ENCODE measurements around the gene AP1G2.

DNA sequence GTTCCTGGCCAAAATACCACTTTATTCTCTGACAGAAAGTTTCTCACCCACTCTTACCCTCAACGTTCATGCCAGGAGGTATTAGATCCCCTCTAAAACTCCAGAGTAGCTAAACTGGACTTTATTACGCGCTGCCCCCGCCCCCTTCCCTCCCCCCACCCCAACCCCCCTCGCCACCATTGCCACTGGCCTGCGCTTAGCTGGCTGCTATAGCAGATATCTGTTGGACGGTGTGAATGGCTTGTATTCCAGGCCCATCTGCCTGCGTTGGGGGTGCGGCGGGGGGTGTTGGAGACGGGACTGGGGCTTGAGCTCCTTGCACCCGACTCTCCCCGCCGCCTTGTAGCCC is 12.1 kb downstream of the AP1G2 start:
- TF ChIP-seq, protein P1, sequence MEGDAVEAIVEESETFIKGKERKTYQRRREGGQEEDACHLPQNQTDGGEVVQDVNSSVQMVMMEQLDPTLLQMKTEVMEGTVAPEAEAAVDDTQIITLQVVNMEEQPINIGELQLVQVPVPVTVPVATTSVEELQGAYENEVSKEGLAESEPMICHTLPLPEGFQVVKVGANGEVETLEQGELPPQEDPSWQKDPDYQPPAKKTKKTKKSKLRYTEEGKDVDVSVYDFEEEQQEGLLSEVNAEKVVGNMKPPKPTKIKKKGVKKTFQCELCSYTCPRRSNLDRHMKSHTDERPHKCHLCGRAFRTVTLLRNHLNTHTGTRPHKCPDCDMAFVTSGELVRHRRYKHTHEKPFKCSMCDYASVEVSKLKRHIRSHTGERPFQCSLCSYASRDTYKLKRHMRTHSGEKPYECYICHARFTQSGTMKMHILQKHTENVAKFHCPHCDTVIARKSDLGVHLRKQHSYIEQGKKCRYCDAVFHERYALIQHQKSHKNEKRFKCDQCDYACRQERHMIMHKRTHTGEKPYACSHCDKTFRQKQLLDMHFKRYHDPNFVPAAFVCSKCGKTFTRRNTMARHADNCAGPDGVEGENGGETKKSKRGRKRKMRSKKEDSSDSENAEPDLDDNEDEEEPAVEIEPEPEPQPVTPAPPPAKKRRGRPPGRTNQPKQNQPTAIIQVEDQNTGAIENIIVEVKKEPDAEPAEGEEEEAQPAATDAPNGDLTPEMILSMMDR (IDR thresholded peaks at IDR 0.05) = no peak
- no peak for TF ChIP-seq ZFX (IDR thresholded peaks at IDR 0.05; ENCODE audit: borderline replicate concordance)

Data from 22Rv1 (cell line).